BJ (cell line): Measurements from ENCODE around the gene PTGR3. TPM values are rescaled to one million over a fixed set of nuclear protein-coding genes. Genes with fewer than 3 reads are reported as not detected.

ENCODE experiments used
- CTCF ChIA-PET: fragments of 350-600 bp; formaldehyde crosslinking; extraction: SDS; loops from one replicate; lab custom pipeline; 2021; ENCODE audit warnings: antibody characterized with exemption, inconsistent platforms; lab: Yijun Ruan, JAX
- POLR2A ChIA-PET: fragments of 300-600 bp; sonication (Branson Sonifier 250); formaldehyde crosslinking; extraction: SDS; loops from one replicate; lab custom pipeline; 2021; ENCODE audit warnings: antibody characterized with exemption; lab: Charles Lee
- DNase-seq: peaks from one replicate; pipeline ENCODE4 v3.0.0-alpha.2; 2011; ENCODE audit warnings: low read depth
- H3K27me3 ChIP-seq: 2 replicates; pipeline ENCODE4 v1.6.0; 2011; ENCODE audit warnings: low read length; ENCODE audit not compliant: control insufficient read depth, insufficient read depth
- H3K36me3 ChIP-seq: 2 replicates; pipeline ENCODE4 v1.5.1; 2011; ENCODE audit warnings: low read length; ENCODE audit not compliant: control insufficient read depth, insufficient read depth
- H3K4me3 ChIP-seq: 2 replicates; pipeline ENCODE4 v1.5.1; 2011; ENCODE audit warnings: low read depth, mild to moderate bottlenecking, control low read depth, low read length
- CTCF ChIP-seq: IDR thresholded peaks from 2 replicates; pipeline ENCODE4 v1.5.1; 2011; ENCODE audit warnings: low read depth, mild to moderate bottlenecking, control low read depth, inconsistent platforms, low read length, moderate library complexity; ENCODE audit not compliant: insufficient read depth
- polyA plus RNA-seq: library from polyadenylated mRNA; depleted of rRNA; stranded (reverse); fragments of >200 nt; gene quantifications from 2 replicates; pipeline ENCODE4 v1.2.3, GENCODE V29; 2011

PTGR3 gene
- polyA plus RNA-seq, 1 experiment, result 70.3 TPM

GRCh38 chr18:75185460-75185859 lies 23.5 kb downstream of the PTGR3 start:
- Histone ChIP-seq H3K27me3 (no peaks in the 10 kb centered on the region), H3K4me3 (no peak overlapping the region), H3K36me3 (no peaks in the 10 kb centered on the region)
- DNase-seq, result no peak
- no peak for TF ChIP-seq CTCF
- CTCF ChIA-PET, result interaction anchor here (0.8 to 1.6 kb wide), 2 partner anchors 10 to 13 kb away, joined by 3 to 4 read pairs; no protein-coding TSS in a partner anchor
- POLR2A ChIA-PET, result no interaction called here

- TF ChIP-seq CTCF, result no peak
- H3K27me3 ChIP-seq, result no peaks in the 10 kb centered on the region
- ChIA-PET POLR2A (no interaction called here), CTCF (interaction anchor here (0.6 to 1.6 kb wide), 2 partner anchors 8 to 512 kb away, joined by 3 to 4 read pairs; no protein-coding TSS in a partner anchor)
- no peaks in the 10 kb centered on the region for H3K36me3 ChIP-seq
- H3K4me3 ChIP-seq, result no peak overlapping the region
- DNase-seq, result no peak
Measured at GRCh38 chr18:75183973-75184493, 24.9 kb downstream of the PTGR3 start.

DNA sequence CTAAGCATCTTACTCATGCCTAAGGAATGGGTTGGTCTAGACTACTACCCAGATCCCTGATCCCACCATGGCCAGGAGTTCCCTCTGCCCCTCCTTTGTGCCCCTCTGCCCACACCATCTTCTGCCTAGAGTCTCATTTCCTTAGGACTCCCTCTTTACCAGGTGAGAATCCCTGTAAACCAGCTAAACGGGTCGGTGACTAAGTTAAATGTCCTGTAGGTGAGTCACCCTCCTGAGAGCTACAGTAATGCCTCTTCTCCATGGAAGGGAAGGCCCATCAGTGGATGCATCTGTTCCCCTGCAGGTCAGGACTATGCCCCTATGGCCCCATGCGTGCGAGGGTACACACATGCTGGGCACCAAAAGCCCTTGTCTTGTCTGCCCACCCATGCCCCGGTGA lies 25.4 kb downstream of the PTGR3 start:
- ChIA-PET CTCF (interaction anchor here (0.6 kb wide), 1 partner anchor 511 kb away, joined by 3 read pairs; no protein-coding TSS in a partner anchor), POLR2A (no interaction called here)
- DNase-seq, result no peak

GRCh38 chr18:75179819-75180600 lies 28.9 kb downstream of the PTGR3 start:
- no peak overlapping the region for H3K4me3 ChIP-seq
- CTCF ChIA-PET, result no interaction called here

More for the DNA sequence above, 25.4 kb downstream of the PTGR3 start:
- Histone ChIP-seq H3K4me3 (no peak overlapping the region), H3K36me3 (no peaks in the 10 kb centered on the region), H3K27me3 (no peaks in the 10 kb centered on the region)
- no peak for TF ChIP-seq CTCF

More at GRCh38 chr18:75179819-75180600, 28.9 kb downstream of the PTGR3 start:
- no peak for DNase-seq
- no peaks in the 10 kb centered on the region for H3K36me3 ChIP-seq
- no peaks in the 10 kb centered on the region for H3K27me3 ChIP-seq
- POLR2A ChIA-PET, result no interaction called here
- TF ChIP-seq CTCF, result no peak
